Lower lobe of right lung (tissue), 2 donors: ENCODE measurements around the gene SLC66A2. TPM values are rescaled to one million over a fixed set of nuclear protein-coding genes. Genes with fewer than 3 reads are reported as not detected.

Source experiments
- ATAC-seq, 2 donors: fragments of 200-7000 bp; cut with Tn5 transposase; one replicate each; pipeline ENCODE4 v1.9.1; 2020 to 2022; ENCODE audit warnings: mild to moderate bottlenecking in 2 of 2, moderate library complexity in 2 of 2
- DNase-seq: peaks from one replicate; pipeline ENCODE4 v3.0.0-alpha.2; 2020
- H3K27ac ChIP-seq: fragments of 200-600 bp; one replicate; pipeline ENCODE4 v1.8.0; 2022
- H3K27me3 ChIP-seq: fragments of 200-600 bp; one replicate; pipeline ENCODE4 v1.8.0; 2022; ENCODE audit warnings: low read depth
- H3K36me3 ChIP-seq: fragments of 200-600 bp; one replicate; pipeline ENCODE4 v1.8.0; 2022; ENCODE audit warnings: mild to moderate bottlenecking
- H3K4me1 ChIP-seq: fragments of 200-600 bp; one replicate; pipeline ENCODE4 v1.8.0; 2022
- H3K4me3 ChIP-seq: fragments of 200-600 bp; one replicate; pipeline ENCODE4 v1.8.0; 2022; ENCODE audit warnings: mild to moderate bottlenecking
- H3K9me3 ChIP-seq: fragments of 200-600 bp; one replicate; pipeline ENCODE4 v1.8.0; 2022
- intact Hi-C: fragments of 100-400 bp; cut with DNase I; formaldehyde crosslinking; loops from one replicate; pipeline ENCODE4 v1.11.0; 2022
- total RNA-seq: library from RNA; stranded (reverse); fragmentation: NEBNext Ultra II Directional; extraction: Animal tissue kit (Norgen Biotek cat#: 25700); gene quantifications from one replicate; pipeline ENCODE4 v1.2.1, GENCODE V29; 2021
- TF ChIP-seq, protein P1 (sequence below): fragments of 200-600 bp; IDR thresholded peaks from one replicate; pipeline ENCODE4 v1.8.0; 2022; ENCODE audit warnings: antibody characterized with exemption, mild to moderate bottlenecking
- donor health status: DM: no; HTN: yes; CAD: no; lungs with severe emphysema.

The SLC66A2 gene
- total RNA-seq, 1 donor from 2014 or later = 54.2 TPM

DNA sequence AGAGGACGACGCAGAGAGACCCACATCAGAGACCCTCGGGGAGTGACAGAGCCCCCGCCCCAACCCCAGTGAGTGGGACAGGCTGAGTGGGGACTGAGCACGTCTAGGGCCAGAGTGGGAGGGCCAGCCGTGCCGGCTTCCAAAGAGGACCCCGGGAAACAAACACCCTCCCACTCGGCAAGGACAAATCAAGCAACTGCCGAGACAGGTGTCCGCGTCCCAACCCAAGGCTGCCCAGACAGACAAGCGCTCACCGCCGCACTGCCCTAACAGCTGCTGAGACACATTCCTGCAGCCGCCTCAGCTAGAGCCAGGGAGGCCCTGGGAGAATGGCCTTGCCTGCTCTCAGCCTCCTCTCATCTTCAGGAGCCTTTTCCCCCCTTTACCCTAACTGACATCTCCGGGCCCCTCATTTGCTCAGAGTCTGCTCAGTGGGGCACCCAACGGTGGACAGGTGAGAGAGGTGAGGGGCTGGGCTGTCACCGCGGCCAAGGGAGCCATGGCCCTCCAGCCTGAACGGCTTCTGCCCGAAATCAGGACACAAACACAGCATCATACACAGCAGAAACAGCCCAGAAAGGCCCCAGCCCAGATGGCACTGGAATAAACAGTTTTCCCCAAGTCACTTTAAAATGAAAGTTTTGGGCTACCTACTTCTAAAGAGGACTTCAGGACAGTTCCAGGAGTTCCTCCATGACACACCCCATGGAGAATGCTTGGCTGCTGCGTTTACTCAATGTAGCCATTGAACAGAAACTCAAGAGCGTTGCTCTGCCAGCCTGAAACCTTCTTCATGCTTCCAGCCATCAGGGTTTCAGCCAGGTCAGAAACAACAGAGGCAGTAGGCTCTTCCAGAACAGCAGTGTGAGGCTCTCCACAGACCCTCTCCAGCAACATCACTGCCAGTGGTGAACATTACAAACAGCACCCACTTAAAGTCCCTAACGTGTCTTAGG is 23.6 kb downstream of the SLC66A2 start:
- H3K9me3 ChIP-seq = peaks cover 37% of the 10 kb centered on the region
- H3K27ac ChIP-seq = no peak overlapping the region
- peak in 1 of 2 donors; percentile 6 for ATAC-seq
- peaks cover 8% of the 10 kb centered on the region for H3K4me1 ChIP-seq
- TF ChIP-seq, protein P1, sequence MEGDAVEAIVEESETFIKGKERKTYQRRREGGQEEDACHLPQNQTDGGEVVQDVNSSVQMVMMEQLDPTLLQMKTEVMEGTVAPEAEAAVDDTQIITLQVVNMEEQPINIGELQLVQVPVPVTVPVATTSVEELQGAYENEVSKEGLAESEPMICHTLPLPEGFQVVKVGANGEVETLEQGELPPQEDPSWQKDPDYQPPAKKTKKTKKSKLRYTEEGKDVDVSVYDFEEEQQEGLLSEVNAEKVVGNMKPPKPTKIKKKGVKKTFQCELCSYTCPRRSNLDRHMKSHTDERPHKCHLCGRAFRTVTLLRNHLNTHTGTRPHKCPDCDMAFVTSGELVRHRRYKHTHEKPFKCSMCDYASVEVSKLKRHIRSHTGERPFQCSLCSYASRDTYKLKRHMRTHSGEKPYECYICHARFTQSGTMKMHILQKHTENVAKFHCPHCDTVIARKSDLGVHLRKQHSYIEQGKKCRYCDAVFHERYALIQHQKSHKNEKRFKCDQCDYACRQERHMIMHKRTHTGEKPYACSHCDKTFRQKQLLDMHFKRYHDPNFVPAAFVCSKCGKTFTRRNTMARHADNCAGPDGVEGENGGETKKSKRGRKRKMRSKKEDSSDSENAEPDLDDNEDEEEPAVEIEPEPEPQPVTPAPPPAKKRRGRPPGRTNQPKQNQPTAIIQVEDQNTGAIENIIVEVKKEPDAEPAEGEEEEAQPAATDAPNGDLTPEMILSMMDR = no peak
- peak; percentile 37 for DNase-seq
- H3K36me3 ChIP-seq = peaks cover 27% of the 10 kb centered on the region
- H3K4me3 ChIP-seq = no peak overlapping the region
- intact Hi-C loops = no loop called here
- no peaks in the 10 kb centered on the region for H3K27me3 ChIP-seq

DNA sequence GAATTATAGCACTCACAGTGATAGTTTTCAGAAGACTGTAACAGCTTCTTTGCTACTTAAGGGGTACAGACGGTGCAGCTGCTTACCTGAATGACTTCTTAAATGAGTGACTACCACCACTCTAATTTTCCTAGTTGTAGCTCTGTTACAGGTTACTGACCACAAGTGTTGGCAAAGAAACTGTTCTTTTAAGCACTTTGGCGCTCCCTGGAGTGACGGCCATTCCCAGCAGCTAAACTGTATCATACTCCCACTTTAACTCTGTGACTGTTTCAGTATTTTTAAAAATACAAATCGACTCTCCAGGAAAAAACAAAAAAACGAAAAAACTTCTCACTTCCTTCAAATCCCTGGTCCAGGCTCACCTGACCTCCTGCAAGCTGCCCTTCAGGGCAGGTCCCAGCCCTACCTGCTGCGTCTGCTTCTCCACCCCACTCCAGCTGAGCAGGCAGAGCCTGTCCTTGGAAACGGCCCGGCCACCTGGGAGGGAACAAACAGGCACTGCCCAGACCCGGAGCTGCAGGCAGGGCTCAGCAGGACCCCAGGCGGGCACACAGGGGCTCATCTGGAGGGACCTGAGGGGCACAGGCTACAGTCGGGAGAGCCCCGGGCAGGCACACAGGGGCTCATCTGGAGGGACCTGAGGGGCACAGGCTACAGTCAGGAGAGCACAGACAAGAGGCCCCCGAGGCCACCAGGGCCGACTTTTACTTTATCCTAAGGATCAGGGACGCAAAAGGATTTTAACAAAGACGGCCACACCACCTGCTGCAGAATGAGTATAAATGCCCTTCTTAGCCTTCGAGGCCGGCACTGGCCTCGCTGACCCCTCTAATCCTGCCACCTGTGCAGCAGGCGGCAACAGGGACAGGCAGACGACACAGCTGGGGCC is 24.5 kb downstream of the SLC66A2 start:
- H3K4me1 ChIP-seq = peaks cover 8% of the 10 kb centered on the region
- H3K36me3 ChIP-seq = peaks cover 32% of the 10 kb centered on the region
- H3K27ac ChIP-seq = no peak overlapping the region
- intact Hi-C loops = no loop called here
- H3K4me3 ChIP-seq = no peak overlapping the region
- ATAC-seq = peak; percentile 25 to 33
- DNase-seq = peak; percentile 40
- no peaks in the 10 kb centered on the region for H3K27me3 ChIP-seq
- H3K9me3 ChIP-seq = peaks cover 28% of the 10 kb centered on the region
- TF ChIP-seq, protein P1 = no peak

DNA sequence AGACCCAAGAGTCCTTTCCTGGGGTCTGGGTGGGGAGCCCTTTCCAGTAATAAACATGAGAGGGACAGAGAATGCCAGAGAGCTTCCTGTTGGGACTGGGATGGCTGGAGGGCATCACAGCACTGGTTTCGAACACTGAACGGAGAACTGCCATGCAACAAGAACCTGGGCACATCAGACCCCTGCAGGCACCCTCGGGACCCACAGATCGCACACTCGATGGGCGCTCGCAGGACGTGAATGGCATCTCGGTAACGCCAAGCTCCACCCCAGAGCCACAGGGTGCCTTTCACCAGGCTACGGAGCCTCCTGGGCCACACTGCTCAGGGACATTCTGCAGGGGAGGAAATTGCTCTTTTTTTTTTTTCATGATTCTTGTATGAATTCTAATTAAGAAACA is 25.1 kb downstream of the SLC66A2 start:
- H3K4me3 ChIP-seq = no peak overlapping the region
- no peaks in the 10 kb centered on the region for H3K27me3 ChIP-seq
- intact Hi-C loops = no loop called here
- peaks cover 8% of the 10 kb centered on the region for H3K4me1 ChIP-seq
- TF ChIP-seq, protein P1 = no peak
- H3K27ac ChIP-seq = no peak overlapping the region
- H3K36me3 ChIP-seq = peaks cover 32% of the 10 kb centered on the region
- peak; percentile 18 for DNase-seq
- ATAC-seq = no peak
- H3K9me3 ChIP-seq = peaks cover 21% of the 10 kb centered on the region

DNA sequence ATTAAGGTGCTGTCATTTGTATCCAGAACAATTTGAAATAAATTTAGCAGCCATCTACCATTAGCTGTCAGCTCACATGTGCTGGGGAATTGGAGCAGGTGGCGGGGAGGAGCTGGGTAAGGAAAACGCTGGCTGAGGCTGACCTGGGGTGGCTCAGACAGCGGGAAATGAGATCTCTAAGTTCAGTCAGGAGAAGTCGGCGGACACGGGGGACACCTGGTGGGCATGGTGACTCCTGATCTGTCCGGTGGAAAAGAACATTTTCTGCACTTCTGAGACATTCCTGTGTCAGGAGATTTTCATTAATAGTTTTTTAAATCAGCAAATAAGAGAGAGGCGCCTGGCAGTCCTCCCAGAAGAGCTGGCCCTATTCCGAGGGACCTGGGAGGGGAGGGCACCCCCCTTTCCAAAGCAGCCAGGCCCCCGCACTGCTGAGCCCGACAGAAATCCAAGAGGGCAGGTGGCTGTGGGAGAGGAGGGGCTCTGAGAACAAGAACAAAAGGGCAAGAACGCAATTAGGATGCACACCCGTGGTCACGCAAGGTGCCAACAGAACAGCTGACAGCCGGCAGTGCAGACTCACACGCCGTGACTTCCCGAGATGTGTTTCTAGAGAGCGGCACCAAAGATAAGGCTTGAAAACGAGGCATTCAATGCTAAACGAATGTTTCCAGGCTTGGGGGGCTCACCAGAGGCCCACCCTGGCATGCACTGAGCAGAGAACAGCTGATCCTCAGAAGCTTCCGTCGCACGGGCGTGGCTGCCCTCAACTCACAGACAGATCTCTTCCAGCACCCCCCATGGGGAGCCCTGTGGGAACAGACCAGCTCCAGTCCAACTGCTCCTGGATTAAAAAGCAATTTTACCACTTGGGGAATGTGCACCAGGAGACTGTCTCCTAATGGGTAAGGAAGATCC is 26.4 kb downstream of the SLC66A2 start:
- ATAC-seq (peak; percentile 49 to 50), DNase-seq (peak; percentile 42)
- TF ChIP-seq, protein P1 = no peak
- Histone ChIP-seq H3K36me3 (peaks cover 32% of the 10 kb centered on the region), H3K9me3 (peaks cover 12% of the 10 kb centered on the region), H3K4me3 (no peak overlapping the region), H3K4me1 (peaks cover 8% of the 10 kb centered on the region), H3K27ac (no peak overlapping the region), H3K27me3 (no peaks in the 10 kb centered on the region)
- intact Hi-C loops = no loop called here
